Activated T-helper 1 cell treated with anti-CD3 and anti-CD28 coated beads, Interleukin-12 subunit alpha, Interleukin-12 subunit beta, Interleukin-2, Interleukin-4 antibody, amounts not matched to agents 30 ng/mL and 10 ng/mL and 1 ng/mL, durations not matched to agents 14 hours and 24 hours and 36 hours (primary cell): ENCODE data around the gene NOP56. TPM values are rescaled to one million over a fixed set of nuclear protein-coding genes. Genes with fewer than 3 reads are reported as not detected.

Experiments
- DNase-seq: peaks from one replicate; pipeline ENCODE4 v3.0.0; 2021; ENCODE audit warnings: low spot score
- H3K27ac Mint-ChIP-seq: one replicate; pipeline ENCODE4 v1.8.0; 2021; ENCODE audit warnings: mild to moderate bottlenecking, mixed read lengths
- H3K27me3 Mint-ChIP-seq: one replicate; pipeline ENCODE4 v1.8.0; 2022; ENCODE audit warnings: mild to moderate bottlenecking, moderate library complexity, mixed read lengths; ENCODE audit not compliant: insufficient read depth
- H3K36me3 Mint-ChIP-seq: one replicate; pipeline ENCODE4 v1.8.0; 2021; ENCODE audit warnings: low read depth, mixed read lengths
- H3K4me1 Mint-ChIP-seq: one replicate; pipeline ENCODE4 v1.8.0; 2021; ENCODE audit warnings: low read depth, mixed read lengths
- H3K4me3 Mint-ChIP-seq: one replicate; pipeline ENCODE4 v1.8.0; 2021; ENCODE audit warnings: mild to moderate bottlenecking, moderate library complexity, mixed read lengths
- H3K9me3 Mint-ChIP-seq: one replicate; pipeline ENCODE4 v1.8.0; 2021; ENCODE audit warnings: mixed read lengths
- intact Hi-C: fragments of 100-400 bp; cut with micrococcal nuclease; formaldehyde crosslinking; loops from one replicate; pipeline ENCODE4 v1.15.1; 2024
- total RNA-seq: library from RNA; stranded (reverse); gene quantifications from 2 replicates; pipeline ENCODE4 v1.2.3, GENCODE V29; 2022

NOP56 gene
- total RNA-seq, 1 donor from 2014 or later, result 897 TPM

DNA sequence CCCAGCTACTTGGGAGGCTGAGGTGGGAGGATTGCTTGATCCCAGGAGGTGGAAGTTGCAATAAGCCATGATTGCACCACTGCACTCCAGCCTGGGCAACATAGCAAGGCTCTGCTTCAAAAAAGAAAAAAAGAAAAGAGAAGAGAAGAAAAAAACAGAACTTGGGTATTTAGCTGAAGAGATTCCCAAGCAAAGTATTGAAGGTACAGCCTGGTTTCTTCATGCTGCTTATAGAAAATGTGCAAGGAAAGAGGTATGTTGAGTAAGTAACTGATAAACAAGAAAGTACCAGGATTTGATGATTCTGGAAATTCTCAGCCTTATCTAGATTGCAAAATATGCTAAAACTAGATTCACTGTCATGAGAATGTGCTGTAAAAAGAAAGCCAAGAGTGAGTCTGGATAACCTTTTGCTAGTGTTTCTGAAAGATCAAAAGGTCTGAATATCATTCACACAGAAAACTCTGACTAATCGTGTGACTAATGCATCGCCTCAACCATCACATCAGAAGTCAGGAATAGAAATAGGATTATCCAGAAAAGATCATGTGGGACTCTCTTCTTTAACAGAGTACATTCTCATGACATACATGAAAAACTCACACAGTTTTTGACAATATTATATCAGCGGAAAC is 32.4 kb upstream of the NOP56 start:
- H3K4me3 Mint-ChIP-seq, result no peak overlapping the region
- no peak for DNase-seq
- intact Hi-C loops, result no loop called here
- no peaks in the 10 kb centered on the region for H3K4me1 Mint-ChIP-seq
- no peaks in the 10 kb centered on the region for H3K9me3 Mint-ChIP-seq
- H3K27ac Mint-ChIP-seq, result no peak overlapping the region
- H3K36me3 Mint-ChIP-seq, result no peaks in the 10 kb centered on the region
- H3K27me3 Mint-ChIP-seq, result peaks cover 16% of the 10 kb centered on the region

DNA sequence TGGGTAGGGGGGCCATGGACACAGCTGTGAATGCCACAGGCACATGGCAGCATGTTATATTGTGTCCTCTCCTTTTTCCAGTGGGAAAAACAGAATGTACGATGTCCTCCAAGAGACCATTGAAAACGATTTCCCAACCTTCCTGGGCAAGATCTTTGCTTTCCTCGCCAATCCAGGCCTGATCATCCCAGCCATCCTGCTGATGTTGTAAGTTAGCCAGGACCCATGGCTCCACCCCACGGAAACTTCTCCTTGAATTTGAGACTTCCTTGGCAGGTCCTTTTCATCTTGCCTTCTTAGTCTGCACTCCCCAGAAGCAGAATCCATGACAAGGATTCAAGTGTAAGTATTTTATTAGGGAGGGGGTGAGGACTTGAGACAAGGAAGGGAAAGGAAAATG is 28.2 kb upstream of the NOP56 start:
- no peak overlapping the region for H3K27ac Mint-ChIP-seq
- no peak overlapping the region for H3K4me3 Mint-ChIP-seq
- no peaks in the 10 kb centered on the region for H3K36me3 Mint-ChIP-seq
- peaks cover 24% of the 10 kb centered on the region for H3K27me3 Mint-ChIP-seq
- H3K4me1 Mint-ChIP-seq, result no peaks in the 10 kb centered on the region
- no peak for DNase-seq
- H3K9me3 Mint-ChIP-seq, result no peaks in the 10 kb centered on the region
- intact Hi-C loops, result no loop called here

GRCh38 chr20:2625062-2625461 is 27.4 kb upstream of the NOP56 start:
- H3K4me3 Mint-ChIP-seq, result no peak overlapping the region
- peaks cover 21% of the 10 kb centered on the region for H3K27me3 Mint-ChIP-seq
- H3K36me3 Mint-ChIP-seq, result no peaks in the 10 kb centered on the region
- no peaks in the 10 kb centered on the region for H3K4me1 Mint-ChIP-seq
- no peak for DNase-seq
- H3K27ac Mint-ChIP-seq, result no peak overlapping the region
- no peaks in the 10 kb centered on the region for H3K9me3 Mint-ChIP-seq
- intact Hi-C loops, result no loop called here

GRCh38 chr20:2626853-2627541 is 25.4 kb upstream of the NOP56 start:
- Mint-ChIP-seq H3K9me3 (no peaks in the 10 kb centered on the region), H3K27ac (no peak overlapping the region), H3K4me1 (no peaks in the 10 kb centered on the region), H3K4me3 (no peak overlapping the region), H3K36me3 (no peaks in the 10 kb centered on the region), H3K27me3 (peaks cover 27% of the 10 kb centered on the region)
- DNase-seq, result no peak
- intact Hi-C loops, result no loop called here

DNA sequence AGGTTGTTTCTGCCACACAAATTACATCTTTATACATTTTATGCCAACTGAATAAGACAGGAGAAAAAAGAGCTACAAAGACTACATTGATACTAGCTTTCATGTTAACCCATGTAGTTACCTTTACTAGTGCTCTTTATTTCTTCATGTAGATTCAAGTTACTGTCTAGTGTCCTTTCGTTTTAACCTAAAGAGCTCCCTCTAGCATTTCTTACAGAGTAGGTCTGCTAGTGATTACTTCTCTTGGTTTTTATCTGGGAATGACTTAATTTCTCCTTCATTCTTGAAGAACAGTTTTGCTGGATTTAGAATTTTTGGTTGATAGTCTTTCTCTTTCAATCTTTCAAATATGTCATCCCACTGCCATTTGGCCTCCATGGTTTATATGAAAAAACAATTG is 21.2 kb upstream of the NOP56 start:
- DNase-seq, result no peak
- Mint-ChIP-seq H3K9me3 (no peaks in the 10 kb centered on the region), H3K36me3 (no peaks in the 10 kb centered on the region), H3K4me1 (no peaks in the 10 kb centered on the region), H3K4me3 (no peak overlapping the region), H3K27ac (no peak overlapping the region), H3K27me3 (peaks cover 26% of the 10 kb centered on the region)
- intact Hi-C loops, result no loop called here

- H3K27me3 Mint-ChIP-seq, result peaks cover 24% of the 10 kb centered on the region
- intact Hi-C loops, result no loop called here
- DNase-seq, result no peak
- no peak overlapping the region for H3K4me3 Mint-ChIP-seq
- H3K27ac Mint-ChIP-seq, result no peak overlapping the region
- no peaks in the 10 kb centered on the region for H3K9me3 Mint-ChIP-seq
- H3K4me1 Mint-ChIP-seq, result no peaks in the 10 kb centered on the region
- no peaks in the 10 kb centered on the region for H3K36me3 Mint-ChIP-seq
These were observed 19.1 kb upstream of the NOP56 start for GRCh38 chr20:2633381-2633780.

DNA sequence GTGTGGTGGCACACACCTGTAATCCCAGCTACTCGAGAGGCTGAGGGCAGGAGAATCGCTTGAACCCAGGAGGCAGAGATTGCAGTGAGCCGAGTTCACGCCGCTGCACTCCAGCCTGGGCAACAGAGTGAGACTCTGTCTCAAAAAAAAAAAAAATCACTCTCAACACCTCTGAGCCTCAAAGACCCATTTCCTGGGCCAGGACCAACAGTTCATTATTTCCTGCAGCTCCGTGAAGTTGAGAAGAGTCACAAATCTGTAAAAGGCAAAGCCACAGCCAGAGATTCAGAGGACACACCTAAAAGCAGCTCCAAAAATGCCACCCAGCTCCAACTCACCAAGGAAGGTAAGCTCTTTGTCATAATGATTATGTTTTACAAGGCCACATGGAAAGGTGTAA is 15.2 kb upstream of the NOP56 start:
- H3K4me1 Mint-ChIP-seq, result no peaks in the 10 kb centered on the region
- peaks cover 17% of the 10 kb centered on the region for H3K27me3 Mint-ChIP-seq
- H3K4me3 Mint-ChIP-seq, result no peak overlapping the region
- no peak for DNase-seq
- intact Hi-C loops, result no loop called here
- no peaks in the 10 kb centered on the region for H3K9me3 Mint-ChIP-seq
- no peak overlapping the region for H3K27ac Mint-ChIP-seq
- H3K36me3 Mint-ChIP-seq, result no peaks in the 10 kb centered on the region

DNA sequence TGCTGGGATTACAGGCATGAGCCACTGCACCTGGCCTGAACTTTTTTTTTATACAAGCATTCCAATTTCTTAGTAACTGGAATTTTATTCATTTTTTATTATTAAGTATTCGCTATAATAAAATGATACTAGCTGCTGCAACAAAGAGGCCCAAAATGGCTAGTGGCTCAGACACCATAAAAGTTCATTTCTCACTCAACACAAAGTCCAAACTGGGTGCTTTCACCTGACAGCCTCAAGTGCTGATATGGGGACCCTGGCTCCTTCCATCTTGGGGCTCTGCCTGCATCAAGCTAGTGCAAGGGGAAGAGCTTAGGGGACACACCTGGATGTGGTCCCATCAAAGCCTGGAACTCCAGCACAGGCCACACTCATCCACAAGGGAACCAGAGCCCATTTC is 12.2 kb upstream of the NOP56 start:
- no peak for DNase-seq
- Mint-ChIP-seq H3K27me3 (peaks cover 3% of the 10 kb centered on the region), H3K4me1 (no peaks in the 10 kb centered on the region), H3K4me3 (no peak overlapping the region), H3K9me3 (no peaks in the 10 kb centered on the region), H3K27ac (no peak overlapping the region), H3K36me3 (peaks cover 2% of the 10 kb centered on the region)
- intact Hi-C loops, result no loop called here

DNA sequence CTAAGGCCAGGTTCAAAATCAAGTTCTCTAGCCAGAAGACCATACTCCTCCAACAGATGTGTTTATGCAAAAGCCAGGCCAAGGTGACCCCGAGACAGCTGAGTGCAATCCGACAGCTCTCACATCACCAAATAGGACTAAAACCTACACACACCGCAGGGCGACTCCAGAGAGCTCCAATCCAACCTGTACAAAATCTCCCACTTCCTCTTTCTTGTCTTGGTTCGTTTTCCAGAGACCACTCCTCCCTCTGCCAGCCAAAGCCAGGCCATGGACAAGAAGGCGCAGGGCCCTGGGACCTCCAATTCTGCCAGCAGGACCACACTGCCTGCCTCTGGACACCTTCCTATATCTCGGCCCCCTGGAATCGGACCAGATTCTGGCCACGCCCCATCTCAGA is 11.5 kb upstream of the NOP56 start:
- intact Hi-C loops, result no loop called here
- no peak for DNase-seq
- no peaks in the 10 kb centered on the region for H3K4me1 Mint-ChIP-seq
- H3K27ac Mint-ChIP-seq, result no peak overlapping the region
- no peak overlapping the region for H3K4me3 Mint-ChIP-seq
- peaks cover 2% of the 10 kb centered on the region for H3K36me3 Mint-ChIP-seq
- H3K9me3 Mint-ChIP-seq, result no peaks in the 10 kb centered on the region
- H3K27me3 Mint-ChIP-seq, result peaks cover 6% of the 10 kb centered on the region

- H3K27ac Mint-ChIP-seq, result no peak overlapping the region
- H3K4me3 Mint-ChIP-seq, result no peak overlapping the region
- H3K27me3 Mint-ChIP-seq, result peaks cover 3% of the 10 kb centered on the region
- H3K36me3 Mint-ChIP-seq, result peaks cover 2% of the 10 kb centered on the region
- H3K4me1 Mint-ChIP-seq, result no peaks in the 10 kb centered on the region
- DNase-seq, result no peak
- intact Hi-C loops, result no loop called here
- H3K9me3 Mint-ChIP-seq, result no peaks in the 10 kb centered on the region
These were observed 8.7 kb upstream of the NOP56 start for GRCh38 chr20:2643708-2644107.

GRCh38 chr20:2652724-2653555 is 508 bp downstream of the NOP56 start:
- intact Hi-C loops, result loop anchor here (1.0 to 10.0 kb wide), 7 partner anchors 11 to 1818 kb away; partner anchors contain the start of genes FAM110A, IDH3B, MRPS26 and SNRPB
- Mint-ChIP-seq H3K4me3 (peak overlapping the region; percentile 92), H3K36me3 (peaks cover 47% of the 10 kb centered on the region), H3K27me3 (no peaks in the 10 kb centered on the region), H3K27ac (peak overlapping the region; percentile 83), H3K4me1 (peaks cover 33% of the 10 kb centered on the region), H3K9me3 (no peaks in the 10 kb centered on the region)
- no peak for DNase-seq

DNA sequence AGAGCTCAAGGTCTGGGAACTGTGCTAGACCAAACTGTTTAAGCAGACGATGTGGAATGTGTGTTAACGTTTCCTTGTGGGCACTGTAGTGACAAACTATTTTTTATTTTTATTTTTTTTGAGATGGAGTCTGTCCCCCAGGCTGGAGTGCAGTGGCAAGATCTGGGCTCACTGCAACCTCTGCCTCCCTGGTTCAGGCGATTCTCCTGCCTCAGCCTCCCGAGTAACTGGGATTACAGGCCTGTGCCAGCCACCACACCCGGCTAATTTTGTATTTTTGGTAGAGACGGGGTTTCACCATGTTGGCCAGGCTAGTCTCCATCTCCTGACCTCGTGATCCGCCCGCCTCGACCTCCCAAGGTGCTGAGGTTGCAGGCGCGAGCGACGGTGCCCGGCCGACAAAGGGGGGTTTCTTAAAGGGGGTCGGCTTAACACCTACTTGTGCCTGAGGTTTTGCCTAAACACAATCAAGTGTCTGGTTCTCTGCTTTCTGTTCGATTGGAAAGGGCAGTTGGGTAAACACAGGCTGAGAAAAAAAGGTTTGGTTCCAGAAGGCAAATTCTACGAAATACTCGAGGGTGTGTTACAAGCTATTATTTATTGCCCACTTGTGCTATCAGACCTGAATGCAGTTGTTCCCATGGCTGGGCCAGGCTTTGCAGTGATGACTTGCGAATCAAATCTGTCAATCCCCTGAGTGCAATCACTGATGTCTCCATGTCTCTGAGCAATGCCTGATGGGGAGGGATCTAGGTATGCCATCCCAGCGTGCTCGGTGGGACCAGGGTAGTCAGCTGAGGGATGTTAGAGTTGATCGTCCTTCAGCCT is 1.3 kb downstream of the NOP56 start:
- DNase-seq, result no peak
- H3K36me3 Mint-ChIP-seq, result peaks cover 56% of the 10 kb centered on the region
- peak overlapping the region; percentile 92 for H3K4me3 Mint-ChIP-seq
- intact Hi-C loops, result loop anchor here (5.0 to 10.0 kb wide), 2 partner anchors 551 to 1819 kb away; partner anchors contain the start of genes FAM110A and STK35
- peaks cover 38% of the 10 kb centered on the region for H3K4me1 Mint-ChIP-seq
- H3K9me3 Mint-ChIP-seq, result no peaks in the 10 kb centered on the region
- peak overlapping the region; percentile 83 for H3K27ac Mint-ChIP-seq
- H3K27me3 Mint-ChIP-seq, result no peaks in the 10 kb centered on the region
